ENCODE measurements around the gene CDK10.
"Not testable (repeated sequence)": the region's sequence is repeated elsewhere in the genome, so short reads cannot be mapped to it uniquely, and the experiment has no call there.

CDK10 gene

DNA sequence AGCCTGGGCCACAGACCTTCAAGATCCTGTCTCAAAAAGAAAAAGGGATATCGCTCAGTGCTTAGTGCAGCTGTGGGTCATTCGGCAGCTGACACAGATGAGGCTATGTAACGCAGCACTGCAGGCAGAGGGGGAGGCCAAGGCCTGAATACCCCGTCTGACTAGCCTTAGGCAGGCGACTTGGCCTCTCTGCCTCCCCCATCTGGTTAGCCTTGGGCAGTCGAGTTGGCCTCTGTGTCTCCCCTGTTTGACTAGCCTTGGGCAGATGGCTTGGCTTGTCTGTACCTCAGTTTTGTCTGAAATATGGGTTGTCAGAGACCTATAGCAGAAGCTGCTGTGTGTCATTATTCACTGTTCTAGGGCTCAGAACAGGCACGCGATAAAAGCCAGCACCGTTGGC lies 18.9 kb upstream of the CDK10 start:
- DNase-seq (ENCODE audit: low read depth in 2 of 2) = no peak

DNA sequence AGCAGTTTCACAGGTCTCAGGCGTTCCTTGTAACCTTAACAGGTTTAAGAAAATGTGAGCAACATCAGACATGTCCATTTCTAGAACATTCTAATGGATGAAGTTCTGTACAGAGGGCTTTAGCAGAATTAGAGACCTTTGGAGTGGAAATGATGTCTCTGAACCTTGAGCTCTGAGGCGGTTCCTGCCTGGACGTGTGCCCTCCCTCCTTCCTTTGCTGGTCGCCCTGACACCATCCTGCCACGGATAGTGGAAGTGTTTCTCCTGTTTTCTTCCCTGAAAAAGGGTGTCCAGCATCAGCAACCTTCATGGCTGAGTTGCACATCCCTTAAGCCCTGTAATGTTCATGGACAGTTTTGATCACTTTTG lies 17.7 kb upstream of the CDK10 start:
- DNase-seq (ENCODE audit: low read depth in 2 of 2) = no peak

DNA sequence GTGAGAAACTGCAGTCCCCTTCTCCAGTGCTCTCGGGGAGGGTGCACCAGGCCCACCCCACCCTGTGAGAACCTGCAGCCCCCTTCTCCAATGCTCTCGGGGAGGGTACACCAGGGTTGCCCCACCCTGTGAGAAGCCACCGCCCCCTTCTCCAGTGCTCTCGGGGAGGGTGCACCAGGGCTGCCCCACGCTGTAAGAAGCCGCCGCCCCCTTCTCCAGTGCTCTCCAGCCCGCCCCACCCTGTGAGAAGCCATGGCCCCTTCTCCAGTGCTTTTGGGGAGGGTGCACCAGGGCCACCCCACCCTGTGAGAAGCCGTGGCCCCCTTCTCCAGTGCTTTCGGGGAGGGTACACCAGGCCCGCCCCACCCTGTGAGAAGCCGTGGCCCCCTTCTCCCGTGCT lies 16.7 kb upstream of the CDK10 start:
- DNase-seq (ENCODE audit: low read depth in 2 of 2) = no peak

DNA sequence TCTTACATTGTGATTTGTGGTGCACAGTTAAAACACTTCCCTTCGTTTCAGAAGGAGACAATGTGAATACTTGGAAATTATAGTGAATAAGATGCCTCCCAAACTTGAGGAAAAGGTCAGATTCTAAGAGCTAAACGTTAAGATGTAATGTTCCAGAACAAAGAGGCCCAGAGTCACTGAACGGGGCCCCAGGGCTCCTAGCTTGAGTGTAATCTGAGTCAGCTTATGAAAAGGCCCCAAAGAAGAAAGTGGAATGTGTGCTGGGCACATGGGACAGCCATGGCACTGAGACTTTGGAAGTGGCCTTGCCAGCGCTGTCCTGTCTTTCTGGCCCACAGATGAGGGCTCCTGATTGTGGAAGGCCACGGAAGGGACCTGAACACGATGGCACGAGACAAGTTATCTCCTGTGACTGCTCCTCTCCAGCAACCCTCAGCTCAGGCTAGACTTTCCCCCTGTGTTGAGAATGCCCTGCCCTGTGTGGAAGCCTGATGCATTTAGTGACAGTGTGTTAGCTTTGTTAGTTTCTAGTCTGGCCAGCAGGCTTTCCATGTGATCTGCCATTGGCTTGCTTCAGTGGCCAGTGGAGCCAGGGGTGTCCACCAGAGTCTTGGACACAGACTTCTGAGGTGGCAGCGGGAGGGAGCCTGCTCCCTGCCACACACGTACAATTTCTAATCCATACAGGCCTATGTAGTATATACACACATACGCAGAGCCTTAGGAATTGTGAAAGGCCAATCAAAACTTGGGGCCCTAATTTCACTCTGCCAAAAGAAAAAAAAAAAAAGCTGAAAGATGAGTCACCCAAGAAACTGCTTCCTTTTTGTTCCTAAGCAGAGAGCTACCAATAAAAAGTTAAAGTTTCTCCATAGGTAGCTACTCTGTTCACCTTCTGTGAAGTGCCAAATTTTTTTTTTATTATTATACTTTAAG lies 15.7 kb upstream of the CDK10 start:
- no peak for DNase-seq (ENCODE audit: low read depth in 2 of 2)

DNA sequence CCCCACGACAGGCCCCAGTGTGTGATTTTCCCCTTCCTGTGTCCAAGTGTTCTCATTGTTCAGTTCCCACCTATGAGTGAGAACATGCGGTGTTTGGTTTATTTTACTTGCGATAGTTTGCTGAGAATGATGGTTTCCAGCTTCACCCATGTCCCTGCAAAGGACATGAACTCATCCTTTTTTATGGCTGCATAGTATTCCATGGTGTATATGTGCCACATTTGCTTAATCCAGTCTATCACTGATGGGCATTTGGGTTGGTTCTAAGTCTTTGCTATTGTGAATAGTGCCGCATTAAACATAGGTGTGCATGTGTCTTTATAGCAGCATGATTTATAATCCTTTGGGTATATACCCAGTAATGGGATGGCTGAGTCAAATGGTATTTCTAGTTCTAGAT lies 14.9 kb upstream of the CDK10 start:
- DNase-seq (ENCODE audit: low read depth in 2 of 2) = not testable (repeated sequence)

DNA sequence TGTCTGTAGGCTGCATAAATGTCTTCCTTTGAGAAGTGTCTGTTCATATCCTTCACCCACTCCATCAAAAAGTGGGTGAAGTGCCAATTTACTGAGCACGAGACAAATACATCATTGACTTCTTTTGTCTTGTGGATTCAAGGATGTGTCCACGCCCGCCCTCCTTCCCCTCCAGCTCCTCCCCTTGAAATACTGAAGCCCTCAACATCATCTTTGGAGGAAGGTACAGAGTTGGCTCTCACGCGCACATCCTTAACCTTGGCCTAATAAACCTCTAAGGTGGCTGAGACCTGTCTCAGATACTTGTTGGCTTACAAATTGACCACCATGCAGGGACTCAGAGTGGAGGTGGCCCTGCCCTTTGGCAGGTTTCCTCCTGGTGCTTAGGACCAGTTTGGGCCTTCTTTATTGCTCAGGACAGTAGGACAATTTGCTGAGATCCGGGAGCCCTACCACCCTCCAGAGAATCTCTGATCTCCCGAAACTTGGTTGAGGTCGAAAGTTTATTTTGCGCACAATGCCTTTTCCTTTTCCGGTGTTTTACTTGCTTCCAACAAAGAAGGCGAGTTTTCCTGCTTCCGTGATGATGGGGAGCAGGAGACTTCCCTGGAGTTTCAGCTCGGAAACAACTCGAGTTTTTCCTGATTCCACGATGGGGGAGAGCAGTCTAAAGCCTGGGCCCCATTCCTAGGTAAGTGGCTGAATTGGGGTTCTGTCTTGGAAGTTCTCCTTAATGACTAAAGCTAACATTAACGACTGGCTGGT lies 14.1 kb upstream of the CDK10 start:
- DNase-seq (ENCODE audit: low read depth in 2 of 2) = no peak

DNA sequence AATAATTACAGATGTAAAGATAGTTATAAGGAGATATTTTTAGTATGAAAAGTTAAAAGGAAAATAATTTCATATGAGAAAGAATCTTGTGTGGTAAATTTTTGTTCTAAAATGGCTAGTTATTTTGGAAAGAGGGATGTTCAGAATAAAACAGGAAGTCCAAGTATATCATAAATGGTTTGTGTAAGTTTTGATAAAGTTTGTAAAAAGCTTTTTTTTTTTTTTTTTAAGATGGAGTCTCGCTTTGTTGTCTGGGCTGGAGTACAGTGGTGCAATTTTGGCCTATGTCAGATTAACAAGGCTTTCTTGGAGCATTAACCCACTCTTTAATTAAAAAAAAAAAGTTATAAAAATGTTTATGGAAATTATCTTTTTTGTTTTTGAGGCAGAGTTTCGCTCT lies 8.2 kb upstream of the CDK10 start:
- no peak for DNase-seq (ENCODE audit: low read depth in 2 of 2)

DNA sequence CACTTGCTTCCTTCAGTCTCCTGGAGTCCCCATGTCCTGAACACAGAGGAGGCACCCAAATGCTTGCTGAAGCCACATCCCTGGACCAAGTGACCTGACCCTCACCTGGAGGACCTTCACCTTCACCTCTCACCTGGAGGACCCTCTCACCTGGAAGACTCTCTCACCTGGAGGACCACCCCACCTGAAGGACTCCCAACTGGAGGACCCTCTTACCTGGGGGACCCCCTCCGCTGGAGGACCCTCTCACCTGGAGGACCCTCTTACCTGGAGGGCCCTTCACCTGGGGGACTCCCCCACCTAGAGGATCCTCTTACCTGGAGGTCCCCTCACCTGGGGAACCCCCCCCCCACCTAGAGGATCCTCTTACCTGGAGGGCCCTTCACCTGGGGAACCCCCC lies 573 bp upstream of the CDK10 start:
- no peak for DNase-seq (ENCODE audit: low read depth in 2 of 2)

DNA sequence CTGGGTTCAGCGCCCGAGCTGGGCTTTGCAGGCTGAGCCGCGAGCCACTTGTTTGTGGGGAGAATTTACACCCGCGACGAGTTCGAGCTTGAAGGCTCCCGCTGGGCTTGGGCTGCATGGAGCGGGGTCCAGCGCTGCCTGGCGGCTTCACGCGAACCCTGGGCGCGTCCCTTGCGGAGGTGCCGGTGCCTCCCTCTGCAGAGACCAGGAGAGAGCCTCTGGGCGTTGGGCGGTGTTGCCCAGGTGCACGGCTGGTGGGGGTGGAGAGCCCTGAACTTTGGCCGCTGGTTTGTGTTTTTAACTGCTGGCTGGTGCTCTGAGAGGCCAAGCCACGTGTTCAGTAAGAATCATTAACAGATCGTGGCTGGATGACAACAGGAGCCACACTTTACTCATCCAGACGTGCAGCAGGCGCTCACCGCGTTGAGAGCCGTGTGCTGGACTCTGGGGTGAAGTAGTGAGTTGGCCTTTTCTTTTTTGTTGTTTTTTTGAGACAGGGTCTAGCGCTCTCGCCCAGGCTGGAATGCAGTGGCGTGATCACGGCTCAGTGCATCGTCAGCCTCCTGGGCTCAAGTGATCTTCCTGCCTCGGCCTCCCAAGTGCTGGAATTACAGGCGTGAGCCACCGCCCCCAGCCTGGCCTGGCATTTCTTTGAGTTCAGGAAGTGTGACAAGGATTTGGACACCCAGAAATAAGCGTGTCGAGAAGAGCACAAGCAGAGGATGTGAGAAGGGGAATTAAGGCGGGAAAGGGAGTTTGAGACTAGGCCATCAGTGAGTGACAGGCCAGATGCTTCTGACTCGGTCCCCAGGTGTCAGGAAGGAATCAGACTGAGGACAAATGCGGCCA lies 827 bp downstream of the CDK10 start:
- no peak for DNase-seq (ENCODE audit: low read depth in 2 of 2)

DNA sequence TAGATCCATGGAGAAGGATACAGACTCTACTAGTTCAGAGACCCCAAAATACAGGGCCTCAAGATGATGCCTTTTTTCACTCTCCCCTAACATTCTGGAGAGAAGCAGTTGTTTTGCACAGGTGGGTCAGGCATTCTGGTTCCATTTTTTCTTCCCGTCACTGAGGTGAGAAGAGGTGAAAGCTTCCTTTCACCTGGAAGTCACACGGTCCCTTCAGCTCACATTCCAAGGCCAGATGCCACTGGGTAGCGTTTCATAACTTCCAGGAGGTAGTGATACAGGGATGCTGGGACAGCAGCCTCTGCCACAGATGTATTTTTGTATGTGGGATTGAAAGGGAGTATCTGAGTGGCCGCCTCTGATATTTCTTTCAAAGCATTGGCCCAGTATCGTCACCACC lies 1.9 kb downstream of the CDK10 start:
- no peak for DNase-seq (ENCODE audit: low read depth in 2 of 2)

DNA sequence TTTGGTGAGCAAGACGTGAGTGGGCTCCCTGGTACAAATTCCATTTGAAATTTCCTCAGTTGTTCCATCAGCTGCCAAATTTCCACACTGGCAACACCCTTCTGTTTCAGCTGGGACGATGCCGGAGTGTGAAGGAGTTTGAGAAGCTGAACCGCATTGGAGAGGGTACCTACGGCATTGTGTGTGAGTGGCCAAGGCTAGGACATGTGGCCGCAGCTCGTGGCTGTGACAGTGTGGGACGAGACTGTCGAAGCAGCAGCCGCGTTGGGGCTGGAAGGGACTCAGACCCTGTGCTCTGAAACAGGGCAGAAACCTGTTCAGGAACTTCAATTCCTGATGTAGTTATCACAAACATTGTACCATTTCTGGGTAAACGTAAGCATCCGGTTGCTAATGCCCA lies 2.7 kb downstream of the CDK10 start:
- DNase-seq (ENCODE audit: low read depth in 2 of 2) = no peak

DNA sequence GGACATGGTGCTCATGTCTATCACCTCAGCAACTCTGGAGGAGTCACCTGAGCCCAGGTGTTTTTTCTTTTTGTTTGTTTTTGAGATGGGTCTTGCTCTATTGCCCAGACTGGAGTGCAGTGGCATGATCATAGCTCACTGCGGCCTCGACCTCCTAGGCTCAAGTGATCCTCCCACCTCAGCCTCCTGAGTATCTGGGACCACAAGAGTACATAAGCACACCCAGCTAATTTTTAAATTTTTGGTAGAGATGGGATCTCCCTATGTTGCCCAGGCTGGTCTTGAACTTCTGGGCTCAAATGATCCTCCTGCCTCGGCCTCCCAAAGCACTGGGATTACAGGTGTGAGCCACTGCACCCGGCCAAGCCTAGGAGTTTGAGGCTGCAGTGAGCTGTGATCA lies 3.1 kb downstream of the CDK10 start:
- not testable (repeated sequence) for DNase-seq (ENCODE audit: low read depth in 2 of 2)

DNA sequence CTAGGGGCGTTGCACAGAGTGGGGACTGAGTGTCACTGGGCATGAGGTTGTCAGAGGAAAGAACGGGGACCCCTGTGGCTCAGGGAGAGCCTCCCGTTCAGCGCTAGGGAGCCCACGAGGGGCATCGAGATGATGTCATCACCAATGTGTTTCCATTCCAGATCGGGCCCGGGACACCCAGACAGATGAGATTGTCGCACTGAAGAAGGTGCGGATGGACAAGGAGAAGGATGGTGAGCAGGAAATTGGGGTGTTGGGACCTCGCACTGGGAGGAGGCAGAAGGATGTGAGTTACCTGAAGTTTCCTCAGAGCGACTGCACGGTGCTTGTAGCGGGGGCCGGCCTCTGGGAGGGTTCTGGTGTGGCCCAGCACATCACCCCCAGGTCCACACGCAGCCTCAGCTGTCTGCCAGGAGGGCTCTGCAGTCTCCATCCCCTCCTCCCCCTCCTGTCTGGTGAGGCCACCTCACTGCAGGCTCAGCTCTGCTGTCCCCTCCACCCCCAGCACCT lies 4.0 kb downstream of the CDK10 start:
- no peak for DNase-seq (ENCODE audit: low read depth in 2 of 2)

DNA sequence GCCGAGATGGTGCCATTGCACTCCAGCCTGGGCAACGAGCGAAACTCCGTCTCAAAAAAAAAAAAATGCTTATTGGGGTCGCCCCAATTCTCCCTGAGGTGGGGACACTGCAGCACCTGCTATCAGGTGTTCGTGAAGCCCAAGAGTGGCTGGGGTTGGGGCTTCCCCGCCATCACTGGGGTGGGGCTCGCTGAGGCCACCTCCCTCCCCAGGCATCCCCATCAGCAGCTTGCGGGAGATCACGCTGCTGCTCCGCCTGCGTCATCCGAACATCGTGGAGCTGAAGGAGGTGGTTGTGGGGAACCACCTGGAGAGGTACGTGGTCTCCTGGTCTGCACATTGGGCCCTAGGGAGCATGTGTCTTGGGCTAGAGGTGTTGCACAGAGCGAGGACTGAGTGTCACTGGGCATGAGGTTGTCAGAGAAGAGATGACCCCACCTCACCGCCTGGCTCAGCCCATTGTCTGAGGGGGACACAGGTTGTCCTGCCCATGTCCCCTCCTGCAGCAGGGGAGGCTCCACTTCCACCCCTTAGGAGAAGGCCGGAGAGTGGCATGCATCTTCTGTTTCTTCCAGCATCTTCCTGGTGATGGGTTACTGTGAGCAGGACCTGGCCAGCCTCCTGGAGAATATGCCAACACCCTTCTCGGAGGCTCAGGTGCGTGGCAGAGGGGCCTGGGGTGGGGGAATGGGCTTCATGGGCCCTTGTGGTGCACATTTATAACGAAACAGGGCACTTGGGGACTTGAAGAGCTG lies 4.9 kb downstream of the CDK10 start:
- no peak for DNase-seq (ENCODE audit: low read depth in 2 of 2)

DNA sequence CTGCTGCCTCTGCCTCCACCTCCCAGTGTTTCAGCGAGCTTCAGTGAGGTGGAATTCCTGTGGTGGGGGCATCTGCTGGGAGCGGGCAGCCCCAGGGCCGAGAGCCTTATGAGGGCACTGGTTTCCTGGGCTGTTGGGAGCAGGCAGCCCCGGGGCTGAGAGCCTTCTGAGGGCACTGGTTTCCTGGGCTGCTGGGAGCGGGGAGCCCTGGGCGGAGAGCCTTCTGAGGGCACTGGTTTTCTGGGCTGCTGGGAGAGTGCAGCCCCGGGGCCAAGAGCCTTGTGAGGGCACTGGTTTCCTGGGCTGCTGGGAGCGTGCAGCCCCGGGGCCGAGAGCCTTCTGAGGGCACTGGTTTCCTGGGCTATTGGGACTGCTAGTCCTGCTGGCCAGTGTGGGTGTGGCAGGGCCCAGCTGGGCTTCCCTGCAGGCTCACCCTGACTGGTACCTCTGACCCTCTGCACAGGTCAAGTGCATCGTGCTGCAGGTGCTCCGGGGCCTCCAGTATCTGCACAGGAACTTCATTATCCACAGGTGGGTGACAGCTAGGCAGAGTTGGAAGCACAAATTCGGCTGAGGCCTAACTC lies 5.6 kb downstream of the CDK10 start:
- no peak for DNase-seq (ENCODE audit: low read depth in 2 of 2)

DNA sequence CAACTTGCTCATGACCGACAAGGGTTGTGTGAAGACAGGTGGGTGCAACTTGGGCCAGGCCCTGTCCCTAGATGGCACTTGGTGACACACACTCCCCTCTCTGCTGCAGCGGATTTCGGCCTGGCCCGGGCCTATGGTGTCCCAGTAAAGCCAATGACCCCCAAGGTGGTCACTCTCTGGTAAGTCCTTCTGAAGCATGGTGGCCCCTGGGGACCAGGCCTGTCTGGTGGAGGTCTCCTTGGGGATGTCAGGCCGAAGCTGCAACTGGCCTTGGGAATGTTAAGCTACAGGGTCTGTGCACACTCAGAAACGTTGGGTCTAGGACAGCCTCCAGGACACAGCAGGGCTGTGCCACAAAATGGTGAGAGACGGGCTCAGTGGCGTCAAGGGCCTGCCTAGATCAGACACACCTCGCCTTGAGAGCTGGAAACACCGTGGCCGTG lies 6.8 kb downstream of the CDK10 start:
- DNase-seq (ENCODE audit: low read depth in 2 of 2) = no peak

DNA sequence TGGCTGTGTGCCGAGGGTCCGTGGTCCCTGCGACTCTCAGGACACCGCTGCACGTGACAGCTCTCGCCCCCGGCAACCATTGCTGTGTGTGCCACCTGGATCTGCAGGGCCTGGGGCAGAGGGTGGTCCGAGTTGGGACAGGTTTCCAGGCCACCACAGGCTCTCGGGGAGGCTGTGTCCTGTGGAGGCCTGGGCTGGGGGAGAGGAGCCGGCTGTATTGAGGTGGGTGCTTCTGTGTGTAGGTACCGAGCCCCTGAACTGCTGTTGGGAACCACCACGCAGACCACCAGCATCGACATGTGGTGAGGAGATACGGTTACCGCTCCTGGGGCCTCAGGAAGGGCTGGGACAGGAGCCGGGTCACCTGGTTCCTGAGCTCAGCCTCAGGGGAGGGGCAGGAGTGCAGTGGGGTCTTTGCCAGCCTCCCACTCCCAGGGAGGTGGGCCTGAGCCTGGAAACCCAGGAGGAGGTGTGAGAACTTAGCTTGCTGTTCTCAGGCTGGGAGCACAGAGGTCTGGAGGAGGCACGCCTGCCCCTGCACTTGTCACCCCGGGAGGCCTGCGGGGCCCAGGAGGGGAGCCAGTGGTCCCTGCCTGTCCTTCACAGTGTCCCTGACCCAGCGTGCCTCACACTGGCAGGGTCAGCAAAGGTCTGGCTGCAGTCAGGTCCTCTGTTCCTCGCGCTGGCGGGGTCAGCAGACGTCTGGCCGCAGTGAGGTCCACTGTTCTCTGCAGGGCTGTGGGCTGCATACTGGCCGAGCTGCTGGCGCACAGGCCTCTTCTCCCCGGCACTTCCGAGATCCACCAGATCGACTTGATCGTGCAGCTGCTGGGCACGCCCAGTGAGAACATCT lies 7.7 kb downstream of the CDK10 start:
- DNase-seq (ENCODE audit: low read depth in 2 of 2) = no peak

DNA sequence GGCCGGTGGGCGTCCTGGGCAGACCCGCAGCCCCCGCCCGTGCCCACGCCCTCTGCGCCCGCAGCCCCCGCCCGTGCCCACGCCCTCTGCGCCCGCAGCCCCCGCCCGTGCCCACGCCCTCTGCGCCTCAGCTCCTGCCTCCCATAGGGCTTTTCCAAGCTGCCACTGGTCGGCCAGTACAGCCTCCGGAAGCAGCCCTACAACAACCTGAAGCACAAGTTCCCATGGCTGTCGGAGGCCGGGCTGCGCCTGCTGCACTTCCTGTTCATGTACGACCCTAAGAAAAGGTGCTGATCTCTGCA lies 8.2 kb downstream of the CDK10 start:
- DNase-seq (ENCODE audit: low read depth in 2 of 2) = not testable (repeated sequence)

DNA sequence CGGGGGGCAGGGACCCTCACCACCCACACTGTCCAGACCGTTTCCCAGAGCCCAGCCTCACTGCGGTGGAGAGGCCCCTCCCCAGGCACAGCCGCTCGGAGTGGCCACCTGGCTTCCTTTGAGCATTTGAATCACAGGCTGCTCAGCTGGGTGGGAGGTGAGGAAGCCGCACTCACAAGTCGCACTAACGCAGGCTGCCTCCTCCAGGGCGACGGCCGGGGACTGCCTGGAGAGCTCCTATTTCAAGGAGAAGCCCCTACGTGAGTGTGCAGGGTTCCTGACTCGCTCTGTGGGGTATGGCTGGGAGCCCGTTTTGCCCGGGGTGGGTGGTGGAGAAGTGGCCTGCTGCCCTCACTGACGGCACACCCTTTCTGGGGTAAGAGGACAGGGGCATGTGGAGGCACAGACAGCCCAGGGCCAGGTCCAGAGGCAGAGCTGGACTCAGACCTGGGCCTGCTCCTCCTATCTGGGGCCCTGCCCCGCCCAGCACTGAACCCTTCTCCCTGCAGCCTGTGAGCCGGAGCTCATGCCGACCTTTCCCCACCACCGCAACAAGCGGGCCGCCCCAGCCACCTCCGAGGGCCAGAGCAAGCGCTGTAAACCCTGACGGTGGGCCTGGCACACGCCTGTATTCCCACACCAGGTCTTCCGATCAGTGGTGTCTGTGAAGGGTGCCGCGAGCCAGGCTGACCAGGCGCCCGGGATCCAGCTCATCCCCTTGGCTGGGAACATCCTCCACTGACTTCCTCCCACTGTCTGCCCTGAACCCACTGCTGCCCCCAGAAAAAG lies 8.8 kb downstream of the CDK10 start:
- DNase-seq (ENCODE audit: low read depth in 2 of 2) = no peak

All from stimulated activated CD4-positive, alpha-beta T cell treated with anti-CD3 and anti-CD28 coated beads, Interleukin-1b, Interleukin-23, amount 100 ng/mL, for 1 hour (primary cell).